OCI-LY7 (cell line): ENCODE measurements around the gene ALDH9A1. TPM values are rescaled to one million over a fixed set of nuclear protein-coding genes. Genes with fewer than 3 reads are reported as not detected.
A peak's percentile ranks its signal among the peaks of the same experiment; 100 is the strongest.

Experiments
- BruUV-seq: library from RNA; stranded (reverse); fragments of 400-500 nt; replicated peaks from 2 replicates; lab custom pipeline; 2021; lab: Mats Ljungman, UMichigan
- CTCF ChIA-PET: fragments of 300-600 bp; sonication (Branson Sonifier 250); formaldehyde crosslinking; loops from one replicate; lab custom pipeline; 2022; ENCODE audit warnings: antibody characterized with exemption; ENCODE audit not compliant: unreplicated experiment; lab: Charles Lee
- POLR2A ChIA-PET: fragments of 300-600 bp; sonication (Branson Sonifier 250); formaldehyde crosslinking; loops from one replicate; lab custom pipeline; 2022; ENCODE audit warnings: antibody characterized with exemption; lab: Charles Lee
- DNase-seq: peaks from one replicate; pipeline ENCODE4 v3.0.0-alpha.2; 2015; ENCODE audit warnings: low spot score
- H2AFZ ChIP-seq: fragments of 200-600 bp; sonication (generic), shearing (Covaris generic); 2 replicates; pipeline ENCODE4 v1.6.1; 2014; ENCODE audit warnings: mild to moderate bottlenecking, antibody characterized with exemption, low read length, moderate library complexity
- H3K27ac ChIP-seq: fragments of 200-600 bp; sonication (generic); 2 replicates; pipeline ENCODE4 v1.5.1; 2014; ENCODE audit warnings: mixed run types, low read depth, mild to moderate bottlenecking, moderate library complexity, low read length, inconsistent platforms; ENCODE audit not compliant: poor library complexity, severe bottlenecking
- H3K36me3 ChIP-seq: fragments of 200-600 bp; sonication (generic); 2 replicates; pipeline ENCODE4 v1.6.1; 2014; ENCODE audit warnings: mild to moderate bottlenecking, antibody characterized with exemption, low read length, moderate library complexity, mixed read lengths; ENCODE audit not compliant: insufficient read depth
- H3K4me1 ChIP-seq: fragments of 200-600 bp; sonication (generic); 2 replicates; pipeline ENCODE4 v1.5.1; 2014; ENCODE audit warnings: mild to moderate bottlenecking, low read length; ENCODE audit not compliant: insufficient read depth, poor library complexity, severe bottlenecking
- H3K4me2 ChIP-seq: fragments of 200-600 bp; sonication (generic); 2 replicates; pipeline ENCODE4 v1.6.1; 2014; ENCODE audit warnings: mild to moderate bottlenecking, low read length
- H3K4me3 ChIP-seq: fragments of 200-600 bp; sonication (generic); 2 replicates; pipeline ENCODE4 v1.5.1; 2014; ENCODE audit warnings: mild to moderate bottlenecking, low read depth, low read length; ENCODE audit not compliant: poor library complexity, severe bottlenecking
- H3K79me2 ChIP-seq: fragments of 200-600 bp; sonication (generic); 2 replicates; pipeline ENCODE4 v1.6.1; 2016; ENCODE audit warnings: low read depth, mild to moderate bottlenecking, low read length, moderate library complexity, mixed read lengths; ENCODE audit not compliant: insufficient read depth
- H3K9me2 ChIP-seq: fragments of 200-600 bp; sonication (generic); 2 replicates; pipeline ENCODE4 v1.6.1; 2016; ENCODE audit warnings: mild to moderate bottlenecking, low read length, mixed read lengths; ENCODE audit not compliant: insufficient read depth
- H3K9me3 ChIP-seq: fragments of 200-600 bp; sonication (generic); 2 replicates; pipeline ENCODE4 v1.6.1; 2014; ENCODE audit warnings: mild to moderate bottlenecking, mixed run types, low read length, mixed read lengths
- H4K20me1 ChIP-seq: fragments of 200-600 bp; sonication (generic); 2 replicates; pipeline ENCODE4 v1.6.1; 2014; ENCODE audit warnings: mild to moderate bottlenecking, antibody characterized with exemption, low read length, moderate library complexity, mixed read lengths; ENCODE audit not compliant: insufficient read depth
- CTCF ChIP-seq: fragments of 200-600 bp; sonication (generic); conservative IDR thresholded peaks from 2 replicates; pipeline ENCODE4 v1.5.1; 2014; ENCODE audit warnings: mild to moderate bottlenecking, antibody characterized with exemption, low read length, moderate library complexity, mixed read lengths
- EZH2phosphoT487 ChIP-seq: fragments of 200-600 bp; sonication (generic); IDR thresholded peaks from 2 replicates; pipeline ENCODE4 v1.6.1; 2018; ENCODE audit warnings: low read depth, borderline replicate concordance, mild to moderate bottlenecking, mixed run types, antibody characterized with exemption, low read length, moderate library complexity, mixed read lengths
- intact Hi-C: fragments of 100-400 bp; cut with micrococcal nuclease; formaldehyde crosslinking; loops from one replicate; pipeline ENCODE4 v1.10.0; 2022; ENCODE audit not compliant: unreplicated experiment
- total RNA-seq, 2 experiments: library from RNA; depleted of rRNA in 1 of 2; stranded (reverse); fragments of >200 nt in 1 of 2; shearing (Covaris generic) in 1 of 2; gene quantifications; 2 replicates each; pipeline ENCODE4 v1.2.3, GENCODE V29; 2014 to 2022

ALDH9A1 gene
- total RNA-seq, 2 experiments from 2014 or later, result 32.1 to 36.0 TPM

GRCh38 chr1:165632491-165632890 lies 65.9 kb downstream of the ALDH9A1 start:
- TSS peak; percentile 42 for BruUV-seq
- POLR2A ChIA-PET, result interaction anchor here (1.0 to 1.6 kb wide), 5 partner anchors 15 to 53 kb away, joined by 3 to 5 read pairs (median 4); no protein-coding TSS in a partner anchor
- Histone ChIP-seq H3K27ac (no peak overlapping the region), H3K36me3 (peaks cover 11% of the 10 kb centered on the region; the same call in 1 of the 2 replicates), H3K4me1 (peaks cover 70% of the 10 kb centered on the region), H3K9me3 (no peaks in the 10 kb centered on the region), H3K9me2 (no peaks in the 10 kb centered on the region), H2AFZ (no peak overlapping the region), H3K4me3 (peak overlapping the region; percentile 88), H4K20me1 (no peaks in the 10 kb centered on the region), H3K79me2 (peaks cover 42% of the 10 kb centered on the region), H3K4me2 (peak overlapping the region; percentile 97)
- intact Hi-C loops, result loop anchor here (10.0 kb wide), 1 partner anchor 132 kb away; the partner anchor contains the start of gene TMCO1
- no peak for TF ChIP-seq CTCF
- no peak for TF ChIP-seq EZH2phosphoT487
- CTCF ChIA-PET, result no interaction called here
- DNase-seq, result no peak

- no TSS peak for BruUV-seq
- H3K9me2 ChIP-seq, result no peaks in the 10 kb centered on the region
- no peaks in the 10 kb centered on the region for H4K20me1 ChIP-seq
- H3K36me3 ChIP-seq, result peaks cover 7% of the 10 kb centered on the region; the same call in 1 of the 2 replicates
- H3K9me3 ChIP-seq, result no peaks in the 10 kb centered on the region
- no peak overlapping the region for H3K27ac ChIP-seq
- H2AFZ ChIP-seq, result peak overlapping the region; percentile 91; the same call in 1 of the 2 replicates
- H3K4me2 ChIP-seq, result peak overlapping the region; percentile 97
- DNase-seq, result no peak
- CTCF ChIA-PET, result no interaction called here
- H3K4me3 ChIP-seq, result peak overlapping the region; percentile 88
- peaks cover 39% of the 10 kb centered on the region for H3K79me2 ChIP-seq
- no peak; the same call in 1 of the 2 replicates for TF ChIP-seq CTCF
- no peak for TF ChIP-seq EZH2phosphoT487
- H3K4me1 ChIP-seq, result peaks cover 66% of the 10 kb centered on the region
- intact Hi-C loops, result loop anchor here (10.0 kb wide), 1 partner anchor 133 kb away; the partner anchor contains the start of gene TMCO1
- POLR2A ChIA-PET, result interaction anchor here (1.0 to 2.7 kb wide), 4 partner anchors 15 to 54 kb away, joined by 3 to 6 read pairs (median 4); no protein-coding TSS in a partner anchor
These were observed 66.3 kb downstream of the ALDH9A1 start for GRCh38 chr1:165632152-165632469.
